ENCODE measurements around the gene LCMT2.
A peak's percentile ranks its signal among the peaks of the same experiment; 100 is the strongest.

The LCMT2 gene

GRCh38 chr15:43329960-43330779 lies at the start of gene LCMT2:
Gene LCMT2, minus strand, starts transcription at chr15:43330573. Its CDS starts 84 bp downstream, at chr15:43330489.
- peak; percentile 75 for DNase-seq (ENCODE audit: low spot score)

GRCh38 chr15:43378601-43379000 lies 48.2 kb upstream of the LCMT2 start:
- no peak for DNase-seq (ENCODE audit: low spot score)

- DNase-seq (ENCODE audit: low spot score) = peak; percentile 43
Measured at GRCh38 chr15:43376017-43376705, 45.8 kb upstream of the LCMT2 start.

- peak; percentile 74 for DNase-seq (ENCODE audit: low spot score)
Measured at GRCh38 chr15:43370975-43371974, 40.9 kb upstream of the LCMT2 start, which contains the start of the genes TUBGCP4 and ZSCAN29. Gene TUBGCP4, plus strand, starts transcription at chr15:43371101. Its CDS starts 254 bp downstream, at chr15:43371355. Gene ZSCAN29, minus strand, starts transcription at chr15:43371043. Its CDS starts 1,130 bp downstream, at chr15:43369913.

GRCh38 chr15:43370310-43370974 lies 40.1 kb upstream of the LCMT2 start:
- peak; percentile 32 for DNase-seq (ENCODE audit: low spot score)

GRCh38 chr15:43361313-43361903 lies 31.0 kb upstream of the LCMT2 start:
- DNase-seq (ENCODE audit: low spot score) = no peak

GRCh38 chr15:43360821-43361220 lies 30.4 kb upstream of the LCMT2 start:
- no peak for DNase-seq (ENCODE audit: low spot score)

GRCh38 chr15:43352693-43353382 lies 22.5 kb upstream of the LCMT2 start:
- DNase-seq (ENCODE audit: low spot score) = no peak

GRCh38 chr15:43347114-43347513 lies 16.7 kb upstream of the LCMT2 start:
- DNase-seq (ENCODE audit: low spot score) = no peak

GRCh38 chr15:43346305-43346704 lies 15.9 kb upstream of the LCMT2 start:
- DNase-seq (ENCODE audit: low spot score) = no peak

- no peak for DNase-seq (ENCODE audit: low spot score)
Measured at GRCh38 chr15:43330780-43331087, 361 bp upstream of the LCMT2 start.

- DNase-seq (ENCODE audit: low spot score) = no peak
Measured at GRCh38 chr15:43329217-43329959, 985 bp downstream of the LCMT2 start.

GRCh38 chr15:43325039-43325684 lies 5.2 kb downstream of the LCMT2 start:
- DNase-seq (ENCODE audit: low spot score) = no peak

- no peak for DNase-seq (ENCODE audit: low spot score)
Measured at GRCh38 chr15:43318990-43319771, 11.2 kb downstream of the LCMT2 start.

GRCh38 chr15:43317566-43318184 lies 12.7 kb downstream of the LCMT2 start:
- no peak for DNase-seq (ENCODE audit: low spot score)

- no peak for DNase-seq (ENCODE audit: low spot score)
Measured at GRCh38 chr15:43316971-43317346, 13.4 kb downstream of the LCMT2 start.

- no peak for DNase-seq (ENCODE audit: low spot score)
Measured at GRCh38 chr15:43316016-43316970, 14.1 kb downstream of the LCMT2 start.
